Stimulated activated CD4-positive, alpha-beta T cell treated with anti-CD3 and anti-CD28 coated beads, Interleukin-12 subunit alpha, Interleukin-12 subunit beta, amount 100 ng/mL, for 24 hours (primary cell): ENCODE measurements around the gene MPP1.

Experiments
- DNase-seq, 2 experiments: peaks; one replicate each; pipeline ENCODE4 v3.0.0-alpha.2; 2020; ENCODE audit warnings: low read depth in 2 of 2

MPP1 gene

DNA sequence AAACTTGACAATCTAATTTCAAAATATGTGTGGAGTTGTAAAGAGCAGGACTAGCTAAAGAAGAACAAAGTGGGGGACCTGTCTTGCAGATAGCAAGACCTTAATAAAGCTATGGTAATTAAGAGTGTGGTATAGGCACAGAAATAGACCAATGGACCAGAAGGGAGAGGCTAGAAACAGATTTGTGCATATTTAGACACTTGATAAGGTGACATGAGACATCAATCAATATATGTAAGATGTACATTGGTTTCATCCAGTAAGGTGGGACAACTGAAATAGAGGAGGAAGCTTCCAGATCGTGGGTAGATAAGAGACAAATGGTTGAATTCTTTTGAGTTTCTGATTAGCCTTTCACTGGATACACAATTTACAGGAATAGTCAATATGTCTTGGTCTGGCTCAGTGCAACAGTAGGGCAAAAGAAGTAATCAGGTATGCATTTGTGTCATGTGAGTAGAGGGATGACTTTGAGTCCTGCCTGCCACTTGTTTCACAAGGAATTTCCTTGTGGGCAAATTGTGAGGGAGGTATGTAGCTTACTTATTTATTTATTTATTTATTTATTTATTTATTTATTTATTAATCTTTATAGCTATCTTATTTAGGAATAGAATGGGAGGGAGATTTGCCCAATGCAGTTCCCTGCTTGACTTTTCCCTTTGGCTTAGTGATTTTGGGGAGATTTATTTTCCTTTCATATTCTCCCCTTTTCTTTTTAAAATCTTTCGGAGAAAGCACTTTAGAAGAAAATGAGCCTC lies 7.2 kb upstream of the MPP1 start:
- DNase-seq, result no peak

DNA sequence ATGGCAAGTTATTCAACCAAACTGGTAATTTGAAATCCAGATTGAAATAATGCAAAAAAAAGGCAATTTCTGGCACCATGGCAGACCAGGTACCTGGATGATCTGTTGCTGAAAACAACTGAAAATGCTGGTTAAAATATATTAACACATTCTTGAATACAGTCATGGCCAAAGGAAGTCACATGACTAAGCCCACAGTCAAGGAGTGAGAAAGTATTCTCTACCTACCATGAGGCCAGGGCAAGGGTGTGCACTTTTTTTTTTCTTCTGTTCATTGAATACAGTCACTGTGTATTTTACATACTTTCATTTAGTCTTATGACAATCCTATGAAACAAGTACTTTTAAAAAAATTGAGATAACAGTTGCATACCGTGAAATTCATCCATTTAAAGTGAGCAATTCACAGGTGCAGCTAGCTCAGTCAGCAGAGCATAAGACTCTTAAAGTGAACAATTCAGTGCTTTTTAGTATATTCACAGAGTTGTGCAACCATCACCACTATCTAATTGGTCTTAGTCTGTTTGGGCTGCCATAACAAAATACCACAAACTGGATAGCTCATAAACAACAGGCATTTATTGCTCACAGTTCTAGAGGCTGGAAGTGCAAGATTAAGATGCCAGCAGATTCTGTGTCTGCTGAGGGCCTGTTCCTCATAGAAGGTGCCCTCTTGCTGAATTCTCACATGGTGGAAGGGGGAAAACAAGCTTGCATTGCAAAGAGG lies 4.8 kb upstream of the MPP1 start:
- no peak for DNase-seq

DNA sequence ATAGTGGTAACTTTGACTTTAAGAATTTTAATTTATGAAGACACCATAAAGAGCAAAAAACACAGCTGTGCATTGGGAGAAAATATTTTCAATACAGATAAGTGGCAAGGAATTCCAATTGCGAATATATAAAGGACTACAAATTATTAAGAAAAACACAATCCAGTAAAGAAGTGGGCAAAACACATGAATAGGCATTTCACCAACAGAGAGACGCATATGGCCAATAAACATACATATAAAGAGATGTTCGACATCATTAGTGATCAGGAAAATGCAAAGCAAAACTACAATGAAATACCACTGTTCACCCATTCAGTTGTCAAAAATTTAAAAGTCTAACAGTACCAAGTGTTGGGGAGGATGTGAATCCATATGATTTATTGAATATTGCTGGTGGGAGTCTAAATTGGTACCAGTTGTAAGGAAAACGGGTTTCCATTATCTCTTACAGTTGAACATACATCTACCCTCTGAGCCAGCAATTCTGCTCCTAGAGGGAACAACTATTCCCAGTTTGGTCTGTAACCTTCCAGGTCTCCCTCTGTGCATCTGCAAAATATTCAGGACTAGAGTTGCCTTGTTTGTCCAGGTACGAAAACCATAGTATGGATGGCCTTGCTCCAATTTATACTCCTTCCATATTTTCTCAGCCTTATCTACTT lies 1.7 kb upstream of the MPP1 start:
- no peak for DNase-seq

DNA sequence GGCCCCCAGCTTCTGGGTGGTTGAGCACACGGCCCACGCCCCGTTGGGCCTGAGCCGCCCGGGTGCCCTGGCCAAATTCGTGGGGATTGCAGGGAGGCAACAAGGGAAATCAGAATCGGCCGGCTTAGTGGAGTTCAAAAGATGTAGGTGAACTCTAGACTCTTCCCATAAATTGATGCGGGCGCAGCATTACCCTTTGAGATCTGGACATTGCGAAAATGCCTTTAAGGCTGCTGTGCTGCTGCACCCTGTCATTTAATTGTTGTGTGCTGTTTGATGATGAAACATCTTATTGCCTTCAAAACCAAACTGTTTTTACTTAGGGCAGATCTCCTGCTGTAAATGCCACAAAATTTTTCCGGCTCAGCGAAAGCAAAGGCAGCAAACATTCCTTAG lies 409 bp upstream of the MPP1 start:
- DNase-seq, result no peak

DNA sequence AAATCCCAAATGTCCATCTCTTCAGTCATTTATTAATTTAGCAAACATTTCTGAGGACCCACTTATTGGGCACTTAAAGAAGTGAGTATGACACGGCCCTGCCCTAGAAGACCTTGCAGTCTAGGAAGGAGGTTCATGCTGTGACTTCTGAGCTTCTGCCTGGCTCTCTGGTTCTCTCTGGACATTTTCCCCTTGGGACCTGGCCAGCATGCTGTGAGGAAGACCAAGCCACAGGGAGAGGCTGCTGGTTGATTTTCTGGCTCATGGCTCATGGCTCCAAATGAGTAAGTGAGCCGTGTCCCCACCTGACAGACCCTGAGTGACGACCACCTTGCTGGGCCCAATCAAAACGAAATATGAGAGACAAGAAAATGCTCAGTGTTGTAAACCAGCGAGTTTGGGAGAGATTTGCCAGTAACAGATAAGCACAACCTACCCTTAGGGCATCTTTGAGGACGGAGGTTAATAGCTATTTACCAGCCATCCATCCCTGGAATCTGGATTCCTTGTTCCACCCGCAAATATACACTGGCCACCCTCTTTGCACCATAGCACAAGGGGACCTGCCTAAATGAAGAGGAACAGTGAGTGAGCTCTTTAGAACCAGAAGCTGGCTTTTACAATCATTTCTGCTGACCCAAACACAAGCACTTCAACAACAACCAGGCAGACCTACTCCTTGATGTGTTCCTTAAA lies 876 bp downstream of the MPP1 start:
- DNase-seq, result no peak

DNA sequence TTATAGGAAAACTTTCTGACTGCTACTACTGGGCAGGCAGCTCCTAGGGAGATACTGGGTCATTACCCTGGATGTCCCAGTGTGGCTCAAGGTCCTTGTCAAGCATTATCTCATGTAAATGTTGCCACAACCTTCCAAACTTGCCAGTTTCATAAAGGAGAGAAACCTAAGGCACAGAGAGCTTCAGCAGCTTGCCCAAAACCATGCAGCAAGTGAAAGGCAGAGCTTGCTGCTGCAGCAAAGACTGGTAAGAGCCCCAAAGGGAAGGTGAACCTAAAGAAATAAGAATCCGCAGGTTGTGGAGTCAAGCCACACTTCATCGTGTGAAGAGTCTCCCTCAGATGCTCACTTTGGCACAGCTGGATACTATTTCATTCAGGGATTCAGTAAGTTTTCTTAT lies 2.3 kb downstream of the MPP1 start:
- DNase-seq, result no peak

DNA sequence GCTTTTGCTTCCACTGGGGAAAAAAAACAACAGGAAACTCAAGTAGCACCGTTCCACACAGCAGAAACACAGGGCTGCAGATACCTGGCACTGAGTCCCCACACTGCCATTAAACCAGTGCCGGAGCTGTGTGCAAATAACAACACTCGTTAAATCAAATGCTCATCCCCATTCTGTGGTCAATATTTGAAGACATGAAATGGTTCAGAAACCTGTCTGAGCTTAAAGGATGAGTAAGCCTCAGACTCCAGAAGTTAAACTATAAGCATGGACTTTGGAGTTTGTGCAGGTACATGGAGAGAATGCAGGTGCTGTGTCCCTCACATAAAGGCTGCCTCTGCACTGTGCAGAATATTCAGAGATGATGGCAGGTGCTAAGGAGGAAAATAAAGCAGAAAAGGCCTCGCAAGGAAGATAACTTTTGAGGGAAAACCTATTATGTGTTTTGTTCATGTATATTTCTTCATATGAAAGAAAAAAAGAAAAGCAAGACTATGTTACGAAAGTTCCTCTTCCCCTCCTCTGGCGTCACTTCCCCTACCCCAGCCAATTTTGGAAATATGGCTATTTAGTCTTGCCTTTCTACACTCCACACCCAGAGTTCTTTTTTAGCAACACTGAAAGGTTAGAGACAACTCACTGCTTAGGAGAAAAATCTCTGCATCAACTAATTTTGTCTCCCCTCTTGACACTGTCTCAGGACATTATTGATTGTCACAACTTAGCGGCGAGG lies 4.6 kb downstream of the MPP1 start:
- no peak for DNase-seq

DNA sequence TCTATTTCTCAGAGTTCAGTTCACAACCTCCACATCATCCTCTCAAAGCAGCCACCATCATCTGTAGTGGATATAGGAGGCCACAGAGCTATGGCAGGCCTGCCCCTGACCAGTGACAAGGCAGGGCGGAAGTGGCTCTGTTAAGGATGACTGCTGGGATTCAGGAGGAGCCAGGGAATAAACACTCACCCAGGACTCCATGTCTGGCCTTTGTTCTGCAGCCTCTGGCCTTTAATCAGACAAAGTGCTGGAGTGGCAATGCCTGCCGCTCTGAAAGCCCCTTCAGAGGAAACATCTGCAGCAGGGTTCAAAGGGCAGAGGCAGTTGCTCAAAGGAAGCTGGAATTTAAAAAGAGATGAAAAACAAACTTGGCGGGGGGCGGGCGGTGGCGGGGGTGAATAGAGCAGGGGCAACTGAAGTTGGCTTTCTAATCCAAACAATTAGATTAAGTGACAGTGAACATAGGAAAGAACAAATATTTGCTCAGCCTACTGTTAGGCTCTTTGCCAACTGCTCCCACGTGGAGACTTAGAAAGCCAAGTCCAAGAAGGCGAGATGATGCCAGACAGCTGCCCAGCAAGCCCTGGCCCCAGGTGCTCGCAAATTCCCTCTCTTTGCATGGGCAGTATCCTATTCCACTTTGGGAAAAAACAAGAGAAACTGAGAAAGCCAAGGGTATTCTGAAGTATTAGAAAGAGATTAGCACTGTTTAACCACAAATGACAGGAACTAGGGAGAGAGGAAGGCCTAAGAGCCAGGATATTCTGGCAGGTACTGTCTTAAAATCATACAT lies 5.5 kb downstream of the MPP1 start:
- DNase-seq, result no peak

DNA sequence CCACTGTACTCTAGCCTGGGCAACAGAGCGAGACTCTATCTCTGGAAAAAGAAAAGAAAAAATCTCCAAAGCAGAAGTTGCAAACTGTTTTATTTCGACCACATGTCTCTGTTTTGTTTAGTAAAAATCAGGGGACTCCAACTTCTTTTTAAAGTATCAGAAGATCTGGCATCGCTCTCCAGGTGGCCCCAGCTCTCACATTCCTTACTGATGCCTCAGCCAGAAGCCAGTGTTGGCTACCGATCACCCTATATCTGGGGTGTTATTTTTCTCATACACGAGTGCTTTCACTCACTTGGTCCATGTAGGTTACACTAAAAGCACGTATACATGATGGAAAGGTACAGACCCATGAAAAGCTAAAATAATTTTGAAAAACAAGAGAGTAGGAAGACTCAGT lies 8.3 kb downstream of the MPP1 start:
- DNase-seq, result no peak

DNA sequence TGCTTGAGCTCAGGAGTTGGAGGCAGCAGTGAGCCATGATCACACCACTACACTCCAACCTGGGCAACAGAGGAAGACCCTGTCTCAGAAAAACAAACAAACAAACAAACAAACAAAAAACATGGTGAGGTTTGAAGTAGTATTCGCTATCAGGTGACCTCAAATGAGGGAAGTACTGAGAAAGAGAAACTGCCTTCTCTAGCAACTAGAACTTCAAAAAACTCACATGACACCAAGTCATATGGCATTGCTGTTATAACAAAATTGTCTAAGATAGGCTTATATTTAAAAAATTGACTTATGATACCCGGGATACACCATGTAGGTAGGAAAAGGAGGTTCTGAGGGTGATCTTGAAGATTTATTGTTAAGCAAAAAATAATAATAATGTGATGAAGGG lies 10.3 kb downstream of the MPP1 start:
- DNase-seq, result no peak

DNA sequence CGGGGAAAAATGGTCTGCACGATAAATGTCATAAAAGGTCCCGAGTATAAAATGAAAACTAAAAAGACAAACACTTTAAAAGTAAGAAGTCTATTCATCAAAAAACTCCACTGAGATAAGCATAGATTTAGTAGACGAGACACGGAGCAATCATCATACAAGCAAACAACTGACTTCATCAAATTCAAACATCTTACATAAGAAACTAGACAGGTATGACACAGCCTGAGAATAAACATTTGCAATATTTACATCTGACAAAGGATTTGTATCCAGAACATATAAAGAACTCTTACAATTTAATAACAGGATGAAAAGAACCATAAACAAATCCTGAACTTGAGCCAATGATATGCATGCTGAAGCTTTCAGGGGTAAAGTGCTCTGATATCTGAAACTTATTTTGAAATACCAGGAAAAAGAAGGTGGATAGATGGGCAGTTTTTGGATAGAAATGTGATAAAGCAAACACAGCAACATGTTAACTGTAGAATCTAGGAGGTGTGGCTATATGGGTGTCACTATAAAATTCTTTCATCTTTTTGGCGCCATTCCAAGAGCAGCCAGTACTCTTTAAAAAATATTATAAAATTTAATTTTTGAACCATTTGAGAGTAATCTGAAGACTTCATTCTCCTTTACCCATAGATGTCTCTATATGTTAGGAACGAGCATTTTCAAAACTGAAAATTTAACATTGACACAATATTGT lies 12.0 kb downstream of the MPP1 start:
- DNase-seq, result no peak

DNA sequence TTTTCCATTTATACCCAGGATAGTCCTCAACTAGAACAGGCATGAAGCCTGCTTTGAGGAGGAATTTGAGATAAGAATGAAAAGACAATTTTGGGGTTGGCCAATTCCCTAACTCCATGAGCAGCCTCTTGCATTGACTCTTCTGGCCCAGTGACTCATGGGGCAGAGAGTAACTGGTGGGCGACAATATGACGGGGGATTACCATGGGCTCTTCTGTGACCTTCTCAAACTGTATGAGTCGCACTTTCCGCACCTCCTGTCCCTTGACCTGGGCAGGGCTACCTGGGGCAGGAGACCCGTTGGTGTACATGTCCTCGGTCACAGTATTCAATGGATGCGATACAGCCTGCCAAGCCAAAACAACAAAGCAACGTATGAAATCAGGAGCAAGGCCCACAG lies 13.3 kb downstream of the MPP1 start:
- no peak for DNase-seq

DNA sequence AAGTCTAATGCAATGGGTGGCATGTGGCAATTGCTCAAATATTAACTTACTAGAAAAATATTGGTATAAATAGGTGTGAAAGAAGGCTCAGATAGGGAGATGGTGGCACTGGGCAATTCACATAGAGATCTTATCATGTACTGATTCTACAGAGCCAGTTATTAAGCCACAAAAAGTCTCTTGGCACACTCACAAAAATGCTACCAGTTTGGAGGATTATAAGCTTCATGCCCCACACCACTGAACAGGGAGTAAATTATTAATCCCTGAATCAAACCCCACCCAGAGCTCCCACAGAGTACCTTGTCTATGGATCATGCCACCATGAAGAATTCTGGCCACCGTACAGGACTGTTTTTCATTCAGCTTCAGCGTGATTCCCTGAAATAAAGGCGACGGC lies 13.8 kb downstream of the MPP1 start:
- DNase-seq, result no peak

DNA sequence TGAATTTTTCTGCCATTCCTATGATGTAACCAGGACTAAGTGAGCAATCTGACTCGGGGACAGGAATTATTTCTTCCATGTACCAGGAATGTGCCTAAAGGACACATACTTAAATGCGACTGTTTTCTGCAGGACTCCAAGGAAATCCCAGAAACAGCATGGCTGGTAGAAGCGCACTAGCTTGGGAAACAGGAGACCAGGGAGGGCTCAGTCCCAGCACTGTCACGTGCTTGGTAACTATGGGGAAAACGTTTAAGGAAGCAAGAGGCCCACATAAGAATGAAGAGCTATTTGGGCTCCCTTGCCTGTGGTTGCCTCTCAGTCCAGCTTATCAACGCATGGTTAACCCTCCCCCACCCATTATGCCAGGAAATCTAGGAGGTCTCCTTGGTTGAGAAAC lies 19.6 kb downstream of the MPP1 start:
- no peak for DNase-seq

DNA sequence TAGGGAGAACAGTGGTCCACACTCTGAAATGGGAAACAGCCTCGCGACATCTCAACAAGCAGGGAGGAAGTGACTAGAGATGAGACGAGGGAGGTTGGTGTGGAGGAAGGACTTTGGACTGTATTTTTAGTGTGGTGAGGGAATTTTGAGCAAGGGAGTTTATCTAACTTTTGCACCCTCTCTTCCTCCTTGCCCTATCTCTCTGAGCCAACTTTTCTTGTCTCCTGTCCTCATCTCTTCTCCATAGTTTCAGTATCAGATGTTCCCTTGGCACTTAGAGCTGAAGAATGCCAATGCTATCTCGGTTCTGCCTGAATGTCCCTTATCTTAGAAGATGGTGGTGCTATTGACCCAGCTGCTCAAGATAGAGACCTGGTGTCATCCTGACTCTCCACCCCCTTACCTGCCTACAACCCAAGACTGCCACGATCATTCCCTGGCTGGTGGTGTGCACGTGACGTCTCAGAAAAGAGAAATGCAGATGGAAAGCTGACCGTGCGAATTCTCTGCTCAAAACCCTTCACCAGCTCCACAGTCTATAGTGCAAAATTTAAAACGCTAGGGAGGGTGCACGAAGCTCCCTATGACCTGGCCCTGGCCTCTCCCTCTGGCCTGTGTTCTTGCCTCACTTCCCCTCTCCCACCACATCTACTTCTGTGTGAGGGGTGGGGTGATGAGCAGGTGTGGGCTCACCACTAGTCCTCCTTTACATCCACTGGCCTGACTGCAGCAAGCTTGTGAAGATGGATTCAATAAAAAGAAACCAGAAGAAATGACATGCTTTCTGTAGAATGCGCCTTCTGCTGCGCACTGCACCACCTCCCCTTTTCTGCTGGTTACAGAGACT lies 20.9 kb downstream of the MPP1 start:
- DNase-seq, result no peak

DNA sequence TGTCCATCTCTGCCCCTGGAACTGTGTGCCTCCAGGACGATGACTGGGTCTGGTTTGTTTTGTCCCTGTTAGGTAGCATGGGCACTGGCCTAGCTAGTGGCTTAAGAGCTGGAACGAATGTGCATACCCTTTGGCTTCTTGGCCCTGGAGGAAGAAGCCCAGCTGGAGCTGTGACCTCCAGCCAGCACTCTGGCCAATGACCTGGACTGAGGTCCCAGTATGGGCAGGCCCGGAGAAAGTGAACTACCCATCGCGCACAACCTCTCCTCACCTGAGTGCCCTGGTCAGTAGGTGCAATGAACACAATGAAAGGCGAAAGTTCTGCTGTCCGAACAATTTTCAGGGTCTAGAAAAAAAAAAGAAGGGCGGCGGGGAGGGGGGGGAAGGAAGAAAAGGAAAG lies 24.3 kb downstream of the MPP1 start:
- no peak for DNase-seq

DNA sequence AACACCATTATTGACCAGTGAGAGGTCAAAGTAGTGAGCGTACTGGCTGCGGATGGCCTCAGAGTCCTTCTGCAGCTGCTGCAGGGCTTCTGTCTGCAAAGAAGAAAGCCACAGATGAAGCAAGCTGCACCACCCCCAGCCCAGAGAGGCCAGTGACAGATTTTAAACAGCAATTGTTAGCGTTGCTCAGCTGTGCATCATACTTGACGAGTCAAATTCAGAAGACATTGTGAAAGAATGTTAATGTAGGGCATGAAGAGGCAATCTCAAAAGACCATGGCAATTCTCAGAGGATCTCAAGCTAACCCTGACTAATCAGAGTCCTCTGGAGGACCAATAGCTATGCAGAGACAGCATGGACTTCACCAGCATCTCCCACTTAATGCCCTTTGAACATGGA lies 26.0 kb downstream of the MPP1 start:
- DNase-seq, result no peak

DNA sequence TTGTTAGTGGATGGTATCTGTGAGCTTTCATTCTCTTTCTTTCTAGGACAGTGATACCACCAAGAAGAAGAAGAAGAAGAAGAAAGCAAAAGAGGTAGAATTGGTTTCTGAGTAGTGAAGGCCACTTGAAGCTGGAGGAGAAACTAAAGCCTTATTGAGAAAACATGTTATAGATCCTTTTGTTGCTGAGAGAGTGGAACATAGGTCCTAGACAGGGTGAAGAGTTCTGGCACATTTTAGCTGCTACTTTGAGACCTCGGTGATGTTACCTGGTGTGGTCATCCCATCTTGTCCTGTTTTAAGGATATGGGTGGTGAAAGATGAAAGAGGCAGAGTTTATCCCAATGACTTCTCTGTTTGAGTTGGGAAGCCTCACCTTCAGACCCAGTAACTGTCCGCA lies 28.5 kb downstream of the MPP1 start:
- no peak for DNase-seq
